HG03196 (cell line): Measurements from ENCODE around the gene ZNF487.

Experiments used
- ATAC-seq: cut with Tn5 transposase; IDR thresholded peaks from one replicate; pipeline ENCODE4 v1.9.1; 2021; ENCODE audit not compliant: unreplicated experiment

The ZNF487 gene

GRCh38 chr10:43482319-43483078, 45.6 kb downstream of the ZNF487 start:
- no peak for ATAC-seq

GRCh38 chr10:43491855-43492254, 54.9 kb downstream of the ZNF487 start:
- ATAC-seq: no peak

DNA sequence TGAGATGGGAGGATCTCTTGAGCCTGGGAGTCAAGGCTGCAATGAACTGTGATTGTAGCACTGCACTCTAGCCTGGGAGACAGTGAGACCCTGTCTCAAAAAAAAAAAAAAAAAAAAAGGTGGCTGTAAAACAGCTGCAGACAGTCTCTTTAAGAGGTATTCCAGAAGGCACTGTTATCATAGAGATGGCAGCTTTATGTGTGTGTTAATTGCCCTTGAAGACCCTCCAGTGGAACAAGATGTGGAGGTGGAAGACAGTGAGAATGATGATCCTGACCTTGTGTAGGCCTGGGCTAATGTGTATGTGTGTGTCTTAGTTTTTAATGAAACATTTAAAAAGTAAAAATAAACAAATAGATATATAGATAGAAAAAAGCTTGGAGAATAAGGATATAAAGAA, 66.0 kb downstream of the ZNF487 start:
- ATAC-seq: no peak

- ATAC-seq: no peak
These were observed 87.7 kb downstream of the ZNF487 start for GRCh38 chr10:43524434-43525247.
